Pancreas (tissue), 10 donors: ENCODE measurements around the gene PCSK6. TPM values are rescaled to one million over a fixed set of nuclear protein-coding genes. Genes with fewer than 3 reads are reported as not detected.

Experiments
- ATAC-seq, 4 donors: fragments of 200-7000 bp; cut with Tn5 transposase; one replicate each; pipeline versions ENCODE4 v1.8.0 to v1.9.1; 2020; ENCODE audit warnings: mild to moderate bottlenecking in 4 of 4, moderate library complexity in 4 of 4
- DNase-seq, 6 donors: peaks; one replicate each; pipeline ENCODE4 v3.0.0-alpha.2; 2020
- FAIRE-seq: peaks from 2 replicates; lab custom pipeline; 2012; peaks lifted over from hg19 to GRCh38; lab: Jason Lieb, UNC
- H3K27ac ChIP-seq, 4 donors: fragments of 200-600 bp; sonication (generic); 1 replicate in 3 of 4; 2 replicates in 1 of 4; pipeline versions ENCODE4 v1.5.0 to v1.8.0; 2020
- H3K27me3 ChIP-seq, 4 donors: fragments of 200-600 bp; one replicate each; pipeline ENCODE4 v1.8.0; 2021
- H3K36me3 ChIP-seq, 3 donors: fragments of 200-600 bp; sonication (generic) in 1 of 3; one replicate each; pipeline versions ENCODE4 v1.5.0 to v1.8.0; 2020 to 2021
- H3K4me1 ChIP-seq, 3 donors: fragments of 200-600 bp; one replicate each; pipeline ENCODE4 v1.8.0; 2021
- H3K4me3 ChIP-seq, 4 donors: fragments of 200-600 bp; sonication (generic) in 2 of 4; one replicate each; pipeline versions ENCODE4 v1.5.0 to v1.8.0; 2020 to 2021
- H3K9me3 ChIP-seq, 4 donors: fragments of 200-600 bp; one replicate each; pipeline ENCODE4 v1.8.0; 2021
- CTCF ChIP-seq, 4 donors: fragments of 200-600 bp; sonication (generic) in 3 of 4; IDR thresholded peaks; one replicate each; pipeline versions ENCODE4 v1.5.0 to v1.8.0; 2021; ENCODE audit warnings: antibody characterized with exemption in 4 of 4
- WGBS, 2 donors: extraction: QIAGEN DNeasy Blood & Tissue Kit; methylation state at CpG; one replicate each; pipeline ENCODE4 v1.1.7; 2013; 5-methylcytosine and 5-hydroxymethylcytosine counted together
- intact Hi-C, 3 donors: fragments of 100-400 bp; cut with DNase I; formaldehyde crosslinking; loops; one replicate each; pipeline versions ENCODE4 v1.11.1 to v1.14.2; 2022
- polyA plus RNA-seq, 2 donors: library from polyadenylated mRNA; stranded (reverse); fragments of 200-250 nt; gene quantifications; one replicate each; pipeline ENCODE4 v1.2.3, GENCODE V29; 2013
- total RNA-seq, 6 donors: library from RNA; stranded (reverse); fragmentation: NEBNext Ultra II Directional in 4 of 6; extraction: Animal tissue kit (Norgen Biotek cat#: 25700) in 4 of 6; gene quantifications; one replicate each; pipeline versions ENCODE4 v1.2.1 to v1.2.4, GENCODE V29; 2021 to 2023
- donor health status: healthy with polysubstance abuse.
- donor health status: DM: no; HTN: no; CAD: no; lungs with moderate emphysema.
- donor health status: DM: no; HTN: no; CAD: no.
- donor health status: control.
- donor health status: control.
- donor health status: Bipolar disorder and iron deficiency.
- donor health status: DM: yes; HTN: yes; CAD: no.
- donor health status: DM: no; HTN: no; CAD: no.
- donor health status: DM: no; HTN: no; CAD: no.
- donor health status: DM: yes; HTN: yes; CAD: no.

The PCSK6 gene
- total and polyA plus RNA-seq, 8 donors, result 0.87 to 4.5 (median 3.0) TPM

GRCh38 chr15:101398247-101398646, 91.3 kb downstream of the PCSK6 start:
- no peak overlapping the region for H3K27ac ChIP-seq
- no peak overlapping the region for H3K4me3 ChIP-seq
- no peaks in the 10 kb centered on the region for H3K27me3 ChIP-seq
- no peak for ATAC-seq
- H3K4me1 ChIP-seq, result no peaks in the 10 kb centered on the region
- intact Hi-C loops, result no loop called here
- WGBS, 2 donors, result 93% methylated on average over 24 of the region's 24 CpGs
- no peaks in the 10 kb centered on the region for H3K9me3 ChIP-seq
- H3K36me3 ChIP-seq, result no peaks in the 10 kb centered on the region
- FAIRE-seq, result no peak
- DNase-seq, result no peak
- no peak for TF ChIP-seq CTCF (IDR thresholded peaks at IDR 0.05)

- intact Hi-C loops, result no loop called here
- no peaks in the 10 kb centered on the region for H3K9me3 ChIP-seq
- H3K4me3 ChIP-seq, result no peak overlapping the region
- ATAC-seq (no peak), FAIRE-seq (no peak), DNase-seq (no peak)
- H3K4me1 ChIP-seq, result no peaks in the 10 kb centered on the region
- H3K27me3 ChIP-seq, result no peaks in the 10 kb centered on the region
- 85 to 87% methylated on average over 12 of the region's 12 CpGs for WGBS, 2 donors
- no peak for TF ChIP-seq CTCF (IDR thresholded peaks at IDR 0.05)
- no peak overlapping the region for H3K27ac ChIP-seq
- no peaks in the 10 kb centered on the region for H3K36me3 ChIP-seq
Measured at GRCh38 chr15:101397521-101398003, 91.9 kb downstream of the PCSK6 start.

- no peak overlapping the region for H3K4me3 ChIP-seq
- FAIRE-seq (no peak), ATAC-seq (no peak), DNase-seq (no peak)
- H3K4me1 ChIP-seq, result no peaks in the 10 kb centered on the region
- H3K36me3 ChIP-seq, result no peaks in the 10 kb centered on the region
- TF ChIP-seq CTCF (IDR thresholded peaks at IDR 0.05), result no peak
- H3K27me3 ChIP-seq, result no peaks in the 10 kb centered on the region
- intact Hi-C loops, result no loop called here
- no peaks in the 10 kb centered on the region for H3K9me3 ChIP-seq
- no peak overlapping the region for H3K27ac ChIP-seq
- WGBS, 2 donors, result 87 to 91% methylated on average over 19 of the region's 19 CpGs
Measured at GRCh38 chr15:101396484-101397261, 92.8 kb downstream of the PCSK6 start.

GRCh38 chr15:101394654-101395053, 94.9 kb downstream of the PCSK6 start:
- ATAC-seq (no peak), FAIRE-seq (no peak), DNase-seq (no peak)
- TF ChIP-seq CTCF (IDR thresholded peaks at IDR 0.05), result no peak
- Histone ChIP-seq H3K4me3 (no peak overlapping the region), H3K36me3 (no peaks in the 10 kb centered on the region), H3K27me3 (no peaks in the 10 kb centered on the region), H3K27ac (no peak overlapping the region), H3K4me1 (no peaks in the 10 kb centered on the region), H3K9me3 (no peaks in the 10 kb centered on the region)
- intact Hi-C loops, result no loop called here
- WGBS, 2 donors, result 81% methylated on average over 11 of the region's 11 CpGs

- WGBS, 2 donors, result 87 to 92% methylated on average over 12 of the region's 12 CpGs
- Histone ChIP-seq H3K36me3 (no peaks in the 10 kb centered on the region), H3K27ac (no peak overlapping the region), H3K4me3 (no peak overlapping the region), H3K4me1 (no peaks in the 10 kb centered on the region), H3K9me3 (no peaks in the 10 kb centered on the region), H3K27me3 (no peaks in the 10 kb centered on the region)
- DNase-seq (no peak), FAIRE-seq (no peak), ATAC-seq (no peak)
- no peak for TF ChIP-seq CTCF (IDR thresholded peaks at IDR 0.05)
- intact Hi-C loops, result no loop called here
Measured at GRCh38 chr15:101394056-101394630, 95.4 kb downstream of the PCSK6 start.
